ENCODE data around the gene CROCC. TPM values are rescaled to one million over a fixed set of nuclear protein-coding genes. Genes with fewer than 3 reads are reported as not detected.
A peak's percentile ranks its signal among the peaks of the same experiment; 100 is the strongest.

CROCC gene
- total RNA-seq, 4 donors from 2014 or later, result 27.7 to 86.4 (median 60.2) TPM

GRCh38 chr1:16903458-16903796, 18.3 kb upstream of the CROCC start:
- Histone ChIP-seq H3K9me3 (no peaks in the 10 kb centered on the region), H3K4me1 (peaks cover 22% of the 10 kb centered on the region), H3K27ac (peak overlapping the region; percentile 98), H3K27me3 (no peaks in the 10 kb centered on the region), H3K36me3 (no peaks in the 10 kb centered on the region), H3K4me3 (peak overlapping the region; percentile 52)
- DNase-seq (ENCODE audit: low spot score in 2 of 2), result no peak
- TF ChIP-seq CTCF (IDR thresholded peaks at IDR 0.05) (no peak), EP300 (IDR thresholded peaks at IDR 0.05) (no peak), POLR2A (IDR thresholded peaks at IDR 0.05) (no peak), POLR2AphosphoS5 (IDR thresholded peaks at IDR 0.05) (no peak)

- under 1% methylated on average over 27 of the region's 27 CpGs for WGBS
- Histone ChIP-seq H3K4me3 (peak overlapping the region; percentile 52), H3K36me3 (no peaks in the 10 kb centered on the region), H3K27ac (peak overlapping the region; percentile 98), H3K27me3 (no peaks in the 10 kb centered on the region), H3K9me3 (no peaks in the 10 kb centered on the region), H3K4me1 (peaks cover 22% of the 10 kb centered on the region)
- TF ChIP-seq EP300 (IDR thresholded peaks at IDR 0.05) (peak; percentile 24), POLR2A (IDR thresholded peaks at IDR 0.05) (no peak)
- DNase-seq (ENCODE audit: low spot score in 2 of 2), result peak; percentile 100
These were observed 17.1 kb upstream of the CROCC start for GRCh38 chr1:16904560-16905109.

- DNase-seq (ENCODE audit: low spot score in 2 of 2), result peak; percentile 70 to 83
- 9% methylated on average over 12 of the region's 12 CpGs for WGBS
- Histone ChIP-seq H3K27me3 (no peaks in the 10 kb centered on the region), H3K4me3 (peak overlapping the region; percentile 52), H3K4me1 (peaks cover 22% of the 10 kb centered on the region), H3K9me3 (no peaks in the 10 kb centered on the region), H3K27ac (peak overlapping the region; percentile 98), H3K36me3 (no peaks in the 10 kb centered on the region)
- TF ChIP-seq POLR2A (IDR thresholded peaks at IDR 0.05), result peak; percentile 97 to 99
- no peak for TF ChIP-seq EP300 (IDR thresholded peaks at IDR 0.05)
- peak; percentile 31 to 100 (median 94) for TF ChIP-seq POLR2AphosphoS5 (IDR thresholded peaks at IDR 0.05)
- no peak for TF ChIP-seq CTCF (IDR thresholded peaks at IDR 0.05)
These were observed 16.4 kb upstream of the CROCC start for GRCh38 chr1:16905110-16905867.

GRCh38 chr1:16905868-16906702, 15.6 kb upstream of the CROCC start:
- peak in 1 of 2 donors; percentile 73 for DNase-seq (ENCODE audit: low spot score in 2 of 2)
- Histone ChIP-seq H3K27ac (peak overlapping the region; percentile 98), H3K9me3 (no peaks in the 10 kb centered on the region), H3K4me3 (no peak overlapping the region), H3K36me3 (no peaks in the 10 kb centered on the region), H3K4me1 (peaks cover 22% of the 10 kb centered on the region), H3K27me3 (no peaks in the 10 kb centered on the region)
- TF ChIP-seq POLR2AphosphoS5 (IDR thresholded peaks at IDR 0.05), result no peak
- TF ChIP-seq EP300 (IDR thresholded peaks at IDR 0.05), result no peak
- TF ChIP-seq POLR2A (IDR thresholded peaks at IDR 0.05), result no peak
- TF ChIP-seq CTCF (IDR thresholded peaks at IDR 0.05), result no peak
- WGBS, result 90% methylated on average over 11 of the region's 11 CpGs

GRCh38 chr1:16906873-16907272, 14.9 kb upstream of the CROCC start:
- DNase-seq (ENCODE audit: low spot score in 2 of 2), result no peak
- 92% methylated on average over 4 of the region's 4 CpGs for WGBS
- Histone ChIP-seq H3K27me3 (no peaks in the 10 kb centered on the region), H3K4me1 (peaks cover 22% of the 10 kb centered on the region), H3K36me3 (no peaks in the 10 kb centered on the region), H3K9me3 (no peaks in the 10 kb centered on the region), H3K27ac (no peak overlapping the region), H3K4me3 (no peak overlapping the region)
- TF ChIP-seq EP300 (IDR thresholded peaks at IDR 0.05), result no peak
